OCI-LY3 (cell line): ENCODE results near the gene TANGO2.

Experiments used
- H2AFZ ChIP-seq: fragments of 200-600, 300-600 bp; shearing (Covaris generic); 2 replicates; pipeline ENCODE4 v1.6.0; 2014; ENCODE audit warnings: antibody characterized with exemption, low read depth, low read length
- H3K27ac ChIP-seq: fragments of 200-600, 300-600 bp; sonication (generic); 2 replicates; pipeline ENCODE4 v1.5.1; 2014; ENCODE audit warnings: mild to moderate bottlenecking, low read length, moderate library complexity, mixed read lengths
- H3K27me3 ChIP-seq: fragments of 200-600, 300-600 bp; sonication (generic); 2 replicates; pipeline ENCODE4 v1.6.1; 2014; ENCODE audit warnings: low read depth, low read length, mixed read lengths
- H3K36me3 ChIP-seq: fragments of 200-600, 300-600 bp; sonication (generic); replicated peaks from 2 replicates; pipeline ENCODE3; 2014; ENCODE audit warnings: low read depth, low read length, mixed read lengths
- H3K4me1 ChIP-seq: fragments of 300-600, 200-600 bp; sonication (generic); 2 replicates; pipeline ENCODE4 v1.6.1; 2014; ENCODE audit warnings: low read length, mixed read lengths
- H3K4me2 ChIP-seq: fragments of 200-600, 300-600 bp; sonication (generic); 2 replicates; pipeline ENCODE4 v1.6.1; 2014; ENCODE audit warnings: low read length, mixed read lengths
- H3K4me3 ChIP-seq: fragments of 300-600, 200-600 bp; sonication (generic); 2 replicates; pipeline ENCODE4 v1.5.1; 2014; ENCODE audit warnings: antibody characterized with exemption, mild to moderate bottlenecking, low read length, moderate library complexity
- H3K79me2 ChIP-seq: fragments of 300-600, 200-600 bp; shearing (Covaris generic); 2 replicates; pipeline ENCODE4 v1.6.1; 2014; ENCODE audit warnings: mild to moderate bottlenecking, low read length, mixed read lengths
- H3K9ac ChIP-seq: fragments of 300-600, 200-600 bp; shearing (Covaris generic); 2 replicates; pipeline ENCODE4 v1.6.0; 2014; ENCODE audit warnings: mild to moderate bottlenecking, low read length, moderate library complexity
- H3K9me3 ChIP-seq: fragments of 200-600, 300-600 bp; shearing (Covaris generic); 2 replicates; pipeline ENCODE4 v1.6.1; 2014; ENCODE audit warnings: low read length, mixed read lengths; ENCODE audit not compliant: insufficient read depth
- H4K20me1 ChIP-seq: fragments of 200-600, 300-600 bp; sonication (generic); 2 replicates; pipeline ENCODE4 v1.6.1; 2016; ENCODE audit warnings: low read length, mixed read lengths; ENCODE audit not compliant: insufficient read depth
- EZH2phosphoT487 ChIP-seq: fragments of 200-600 bp; shearing (Covaris generic); IDR thresholded peaks from 2 replicates; pipeline ENCODE4 v1.6.1; 2018; ENCODE audit warnings: antibody characterized with exemption, mixed run types, low read depth
- TF ChIP-seq, protein P1 (sequence below): fragments of 200-600, 300-600 bp; sonication (generic); IDR thresholded peaks from 2 replicates; pipeline ENCODE4 v1.5.1; 2014; ENCODE audit warnings: antibody characterized with exemption, low read length, low read depth

The TANGO2 gene

DNA sequence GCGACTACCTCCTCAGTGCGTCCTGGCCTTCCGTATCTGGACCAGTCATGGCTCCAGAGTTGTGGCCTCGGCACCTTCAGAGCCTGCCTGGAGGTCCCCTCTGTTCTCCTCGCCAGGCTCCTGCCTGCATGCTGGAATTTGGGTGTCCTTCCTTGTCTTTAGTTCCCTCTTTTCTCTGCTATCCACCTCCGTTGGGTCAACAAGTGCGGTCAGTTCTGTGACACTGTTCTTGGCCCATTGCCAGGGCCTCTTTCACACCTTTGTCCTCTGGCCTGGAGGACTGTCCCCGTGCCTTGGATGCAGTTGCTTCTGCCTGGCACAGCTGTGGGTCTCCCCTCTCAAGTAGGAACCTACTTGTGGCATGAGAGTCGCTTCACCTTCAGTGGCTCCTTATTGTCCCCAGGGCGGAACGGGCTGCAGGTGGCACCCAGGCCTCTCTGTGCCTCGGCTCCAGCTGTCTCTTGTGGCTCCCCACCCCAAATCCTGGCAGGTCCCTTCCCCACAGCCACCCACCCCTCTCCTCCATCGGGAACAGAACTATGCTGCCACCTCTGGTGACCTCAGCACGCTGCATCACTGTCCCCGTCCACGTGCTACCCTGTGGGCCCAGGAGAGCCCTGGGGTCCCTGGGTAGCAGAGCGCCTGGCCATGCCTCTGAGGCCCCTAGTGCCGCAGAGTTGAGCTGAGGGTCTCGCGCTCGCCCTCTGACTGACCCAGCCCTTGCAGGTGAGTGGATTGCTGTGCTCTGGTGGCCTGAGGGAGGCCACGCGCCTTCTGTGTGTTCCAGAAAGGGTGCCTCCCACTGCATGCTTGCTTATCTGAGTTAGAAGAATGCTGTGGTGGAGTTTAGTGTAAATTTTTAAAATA, 63.9 kb downstream of the TANGO2 start:
- Histone ChIP-seq H3K36me3 (peaks cover 35% of the 10 kb centered on the region), H3K27ac (no peak overlapping the region)

DNA sequence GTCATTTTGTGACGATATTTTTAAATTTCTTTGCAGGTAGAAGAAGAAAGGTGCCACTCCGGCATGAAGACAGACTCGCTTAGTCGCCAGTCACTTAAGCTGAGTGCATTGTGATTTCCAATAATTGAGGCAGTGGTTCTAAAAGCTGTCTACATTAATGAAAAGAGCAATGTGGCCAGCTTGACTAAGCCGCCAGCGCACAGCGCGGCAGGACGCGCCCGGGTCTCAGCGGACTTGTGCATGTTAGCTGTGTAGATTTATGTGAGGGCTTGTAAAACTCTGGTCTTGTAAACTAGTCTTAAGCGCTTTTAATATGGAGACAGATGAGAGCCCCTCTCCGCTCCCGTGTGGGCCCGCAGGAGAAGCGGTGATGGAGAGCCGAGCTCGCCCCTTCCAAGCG, 64.7 kb downstream of the TANGO2 start:
- H3K36me3 ChIP-seq = peaks cover 44% of the 10 kb centered on the region
- no peak for TF ChIP-seq EZH2phosphoT487
- TF ChIP-seq, protein P1, sequence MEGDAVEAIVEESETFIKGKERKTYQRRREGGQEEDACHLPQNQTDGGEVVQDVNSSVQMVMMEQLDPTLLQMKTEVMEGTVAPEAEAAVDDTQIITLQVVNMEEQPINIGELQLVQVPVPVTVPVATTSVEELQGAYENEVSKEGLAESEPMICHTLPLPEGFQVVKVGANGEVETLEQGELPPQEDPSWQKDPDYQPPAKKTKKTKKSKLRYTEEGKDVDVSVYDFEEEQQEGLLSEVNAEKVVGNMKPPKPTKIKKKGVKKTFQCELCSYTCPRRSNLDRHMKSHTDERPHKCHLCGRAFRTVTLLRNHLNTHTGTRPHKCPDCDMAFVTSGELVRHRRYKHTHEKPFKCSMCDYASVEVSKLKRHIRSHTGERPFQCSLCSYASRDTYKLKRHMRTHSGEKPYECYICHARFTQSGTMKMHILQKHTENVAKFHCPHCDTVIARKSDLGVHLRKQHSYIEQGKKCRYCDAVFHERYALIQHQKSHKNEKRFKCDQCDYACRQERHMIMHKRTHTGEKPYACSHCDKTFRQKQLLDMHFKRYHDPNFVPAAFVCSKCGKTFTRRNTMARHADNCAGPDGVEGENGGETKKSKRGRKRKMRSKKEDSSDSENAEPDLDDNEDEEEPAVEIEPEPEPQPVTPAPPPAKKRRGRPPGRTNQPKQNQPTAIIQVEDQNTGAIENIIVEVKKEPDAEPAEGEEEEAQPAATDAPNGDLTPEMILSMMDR = no peak
- H3K4me3 ChIP-seq = no peak overlapping the region
- H3K27me3 ChIP-seq = no peaks in the 10 kb centered on the region
- H2AFZ ChIP-seq = no peak overlapping the region
- no peak overlapping the region for H3K27ac ChIP-seq
- peaks cover 26% of the 10 kb centered on the region for H4K20me1 ChIP-seq
- H3K79me2 ChIP-seq = peaks cover 54% of the 10 kb centered on the region
- H3K4me2 ChIP-seq = no peak overlapping the region
- peaks cover 8% of the 10 kb centered on the region for H3K4me1 ChIP-seq
- H3K9me3 ChIP-seq = no peaks in the 10 kb centered on the region
- H3K9ac ChIP-seq = no peak overlapping the region

More for the DNA sequence above, 63.9 kb downstream of the TANGO2 start:
- H3K27me3 ChIP-seq = no peaks in the 10 kb centered on the region
- no peak for TF ChIP-seq EZH2phosphoT487
- TF ChIP-seq, protein P1 = peak; percentile 59
- H2AFZ ChIP-seq = no peak overlapping the region
- H3K9me3 ChIP-seq = no peaks in the 10 kb centered on the region
- peaks cover 26% of the 10 kb centered on the region for H4K20me1 ChIP-seq
- H3K4me1 ChIP-seq = peaks cover 8% of the 10 kb centered on the region
- no peak overlapping the region for H3K9ac ChIP-seq
- no peak overlapping the region for H3K4me2 ChIP-seq
- peaks cover 60% of the 10 kb centered on the region for H3K79me2 ChIP-seq
- no peak overlapping the region for H3K4me3 ChIP-seq

DNA sequence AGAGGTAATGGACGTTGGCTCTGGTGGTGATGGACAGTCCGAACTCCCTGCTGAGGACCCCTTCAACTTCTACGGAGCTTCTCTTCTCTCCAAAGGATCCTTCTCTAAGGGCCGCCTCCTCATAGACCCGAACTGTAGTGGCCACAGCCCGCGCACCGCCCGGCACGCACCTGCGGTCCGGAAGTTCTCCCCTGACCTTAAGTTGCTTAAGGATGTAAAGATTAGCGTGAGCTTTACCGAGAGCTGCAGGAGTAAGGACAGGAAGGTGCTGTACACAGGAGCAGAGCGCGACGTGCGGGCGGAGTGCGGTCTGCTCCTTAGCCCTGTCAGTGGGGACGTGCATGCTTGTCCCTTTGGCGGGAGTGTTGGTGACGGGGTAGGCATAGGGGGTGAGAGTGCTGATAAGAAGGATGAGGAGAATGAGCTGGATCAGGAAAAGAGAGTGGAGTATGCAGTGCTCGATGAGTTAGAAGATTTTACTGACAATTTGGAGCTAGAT, 65.2 kb downstream of the TANGO2 start:
- peaks cover 26% of the 10 kb centered on the region for H4K20me1 ChIP-seq
- no peaks in the 10 kb centered on the region for H3K9me3 ChIP-seq
- peaks cover 5% of the 10 kb centered on the region for H3K4me1 ChIP-seq
- no peak overlapping the region for H2AFZ ChIP-seq
- H3K27ac ChIP-seq = no peak overlapping the region
- peaks cover 47% of the 10 kb centered on the region for H3K36me3 ChIP-seq
- no peak overlapping the region for H3K9ac ChIP-seq
- H3K4me3 ChIP-seq = no peak overlapping the region
- TF ChIP-seq EZH2phosphoT487 = no peak
- TF ChIP-seq, protein P1 = no peak
- H3K4me2 ChIP-seq = no peak overlapping the region
- H3K79me2 ChIP-seq = peaks cover 49% of the 10 kb centered on the region
- no peaks in the 10 kb centered on the region for H3K27me3 ChIP-seq

DNA sequence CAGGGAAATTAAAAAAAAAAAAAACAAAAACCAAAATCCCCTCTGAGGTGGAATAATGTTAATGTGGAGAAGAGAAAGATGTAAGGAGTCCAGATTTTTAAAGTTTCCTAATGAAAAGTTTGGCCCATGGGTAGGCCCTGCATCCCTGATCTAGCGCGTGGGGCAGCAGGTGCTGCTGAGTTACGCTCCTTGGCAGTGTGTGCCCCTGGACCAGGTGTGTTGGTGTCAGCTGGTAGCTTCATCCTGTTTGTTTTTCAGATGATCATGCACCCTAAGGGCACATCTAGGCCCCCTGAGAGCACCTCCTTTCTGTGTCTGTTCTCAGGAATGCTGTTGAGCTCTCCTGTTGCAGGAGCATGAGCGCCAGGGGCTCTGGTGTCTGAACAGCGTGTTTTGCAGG, 65.9 kb downstream of the TANGO2 start:
- H3K36me3 ChIP-seq = peaks cover 53% of the 10 kb centered on the region
- H3K79me2 ChIP-seq = peaks cover 43% of the 10 kb centered on the region
- no peak overlapping the region for H3K4me3 ChIP-seq
- no peaks in the 10 kb centered on the region for H3K9me3 ChIP-seq
- TF ChIP-seq EZH2phosphoT487 = no peak
- TF ChIP-seq, protein P1 = no peak
- no peak overlapping the region for H2AFZ ChIP-seq
- no peak overlapping the region for H3K27ac ChIP-seq
- peaks cover 26% of the 10 kb centered on the region for H4K20me1 ChIP-seq
- H3K9ac ChIP-seq = no peak overlapping the region
- H3K4me1 ChIP-seq = no peaks in the 10 kb centered on the region; the same call in 1 of the 2 replicates
- no peaks in the 10 kb centered on the region for H3K27me3 ChIP-seq
- no peak overlapping the region for H3K4me2 ChIP-seq
